ENCODE data around the gene DGKA. TPM values are rescaled to one million over a fixed set of nuclear protein-coding genes. Genes with fewer than 3 reads are reported as not detected.
"Not testable (repeated sequence)": the region's sequence is repeated elsewhere in the genome, so short reads cannot be mapped to it uniquely, and the experiment has no call there.

Gene DGKA
- total RNA-seq, 2 experiments from 2014 or later = 144 to 170 TPM

DNA sequence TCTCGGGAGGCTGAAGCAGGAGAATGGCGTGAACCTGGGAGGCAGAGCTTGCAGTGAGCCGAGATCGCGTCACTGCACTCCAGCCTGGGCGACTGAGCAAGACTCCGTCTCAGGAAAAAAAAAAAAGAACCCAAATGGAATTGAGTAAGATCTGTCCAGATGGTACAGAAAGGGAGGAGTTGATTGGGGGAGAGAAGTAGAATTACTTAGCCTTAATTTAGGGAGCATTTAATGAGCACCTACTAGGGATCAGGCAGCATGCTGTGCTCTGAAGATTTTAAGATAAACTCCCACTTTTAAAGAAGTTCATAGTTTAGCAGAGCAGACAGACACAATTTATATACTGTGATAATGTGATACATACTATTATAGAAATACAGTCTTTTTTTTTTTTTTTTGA lies 47.4 kb downstream of the DGKA start:
- intact Hi-C loops (cut with micrococcal nuclease; ENCODE audit: unreplicated experiment) = no loop called here
- no peaks in the 10 kb centered on the region for H4K20me1 ChIP-seq (ENCODE audit: insufficient read depth, low read length)
- H3K4me3 ChIP-seq (ENCODE audit: low read depth, low read length, poor library complexity, severe bottlenecking) = no peak overlapping the region
- H3K27ac ChIP-seq (ENCODE audit: low read depth, low read length, poor library complexity, severe bottlenecking) = no peak overlapping the region
- TF ChIP-seq EZH2phosphoT487 (IDR thresholded peaks at IDR 0.05; ENCODE audit: borderline replicate concordance, low read depth, low read length) (no peak), CTCF (conservative IDR thresholded peaks at IDR 0.05; ENCODE audit: low read length) (no peak)
- H3K4me2 ChIP-seq (ENCODE audit: low read length) = no peak overlapping the region
- CTCF ChIA-PET (ENCODE audit: unreplicated experiment) = no interaction called here
- H3K79me2 ChIP-seq (ENCODE audit: insufficient read depth, low read depth, low read length) = peaks cover 21% of the 10 kb centered on the region; the same call in 1 of the 2 replicates
- no peak overlapping the region for H2AFZ ChIP-seq (ENCODE audit: low read length)
- BruUV-seq (replicated peaks) = no TSS peak
- no peaks in the 10 kb centered on the region for H3K9me2 ChIP-seq (ENCODE audit: insufficient read depth, low read length)
- H3K9me3 ChIP-seq (ENCODE audit: low read length) = no peaks in the 10 kb centered on the region
- no peak for DNase-seq (ENCODE audit: low spot score)
- H3K36me3 ChIP-seq (ENCODE audit: insufficient read depth, low read length) = peaks cover 32% of the 10 kb centered on the region
- POLR2A ChIA-PET = no interaction called here
- peaks cover 32% of the 10 kb centered on the region for H3K4me1 ChIP-seq (ENCODE audit: insufficient read depth, low read length, poor library complexity, severe bottlenecking)

- no TSS peak for BruUV-seq (replicated peaks)
- ChIA-PET POLR2A (interaction anchor here (0.8 kb wide), 1 partner anchor 17 kb away, joined by 9 read pairs; no protein-coding TSS in a partner anchor), CTCF (ENCODE audit: unreplicated experiment) (no interaction called here)
- Histone ChIP-seq H3K4me2 (ENCODE audit: low read length) (no peak overlapping the region), H3K27ac (ENCODE audit: low read depth, low read length, poor library complexity, severe bottlenecking) (no peak overlapping the region), H3K9me3 (ENCODE audit: low read length) (no peaks in the 10 kb centered on the region), H4K20me1 (ENCODE audit: insufficient read depth, low read length) (no peaks in the 10 kb centered on the region), H3K4me3 (ENCODE audit: low read depth, low read length, poor library complexity, severe bottlenecking) (no peak overlapping the region), H3K9me2 (ENCODE audit: insufficient read depth, low read length) (no peaks in the 10 kb centered on the region), H3K4me1 (ENCODE audit: insufficient read depth, low read length, poor library complexity, severe bottlenecking) (peaks cover 37% of the 10 kb centered on the region), H3K79me2 (ENCODE audit: insufficient read depth, low read depth, low read length) (peaks cover 21% of the 10 kb centered on the region; the same call in 1 of the 2 replicates), H3K36me3 (ENCODE audit: insufficient read depth, low read length) (peaks cover 36% of the 10 kb centered on the region), H2AFZ (ENCODE audit: low read length) (no peak overlapping the region)
- intact Hi-C loops (cut with micrococcal nuclease; ENCODE audit: unreplicated experiment) = no loop called here
- DNase-seq (ENCODE audit: low spot score) = no peak
- TF ChIP-seq EZH2phosphoT487 (IDR thresholded peaks at IDR 0.05; ENCODE audit: borderline replicate concordance, low read depth, low read length) = no peak
- TF ChIP-seq CTCF (conservative IDR thresholded peaks at IDR 0.05; ENCODE audit: low read length) = no peak
Observed at GRCh38 chr12:55979069-55979468, 48.1 kb downstream of the DGKA start.

DNA sequence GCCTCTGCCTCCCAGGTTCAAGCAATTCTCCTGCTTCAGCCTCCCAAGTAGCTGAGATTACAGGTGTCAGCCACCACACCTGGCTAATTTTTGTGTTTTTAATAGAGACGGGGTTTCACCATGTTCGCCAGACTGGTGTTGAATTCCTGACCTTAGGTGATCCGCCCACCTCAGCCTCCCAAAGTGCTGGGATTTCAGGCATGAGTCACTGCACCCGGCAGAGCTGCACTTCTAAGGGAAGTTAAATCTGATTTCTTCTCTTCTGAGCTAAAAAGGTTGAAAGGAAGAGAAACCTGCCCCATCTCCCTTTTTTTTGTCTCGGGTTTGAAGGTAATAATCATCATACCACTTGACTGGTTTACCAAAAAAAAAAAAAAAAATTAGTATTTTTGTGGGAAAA lies 50.9 kb downstream of the DGKA start:
- H3K9me3 ChIP-seq (ENCODE audit: low read length); intact Hi-C loops (cut with micrococcal nuclease; ENCODE audit: unreplicated experiment); H2AFZ ChIP-seq (ENCODE audit: low read length); BruUV-seq (replicated peaks); H4K20me1 ChIP-seq (ENCODE audit: insufficient read depth, low read length); H3K9me2 ChIP-seq (ENCODE audit: insufficient read depth, low read length); DNase-seq (ENCODE audit: low spot score); H3K79me2 ChIP-seq (ENCODE audit: insufficient read depth, low read depth, low read length); H3K4me3 ChIP-seq (ENCODE audit: low read depth, low read length, poor library complexity, severe bottlenecking): not testable (repeated sequence)
- H3K4me1 ChIP-seq (ENCODE audit: insufficient read depth, low read length, poor library complexity, severe bottlenecking) = peaks cover 28% of the 10 kb centered on the region
- ChIA-PET CTCF (ENCODE audit: unreplicated experiment) (interaction anchor here (0.7 to 1.1 kb wide), 2 partner anchors 62 to 244 kb away, joined by 3 to 4 read pairs; no protein-coding TSS in a partner anchor), POLR2A (interaction anchor here (0.6 to 4.2 kb wide), 12 partner anchors 8 to 1646 kb away, joined by 3 to 32 read pairs (median 4); partner anchors contain the start of genes ORMDL2, RAB5B, RNF41 and SARNP)
- H3K4me2 ChIP-seq (ENCODE audit: low read length) = 0 out of 2 replicates have a peak overlapping the region, but pooled peaks have one; percentile 63
- H3K36me3 ChIP-seq (ENCODE audit: insufficient read depth, low read length) = peaks cover 28% of the 10 kb centered on the region
- H3K27ac ChIP-seq (ENCODE audit: low read depth, low read length, poor library complexity, severe bottlenecking) = peak overlapping the region; percentile 46
